Measurements from ENCODE around the gene CCDC82. TPM values are rescaled to one million over a fixed set of nuclear protein-coding genes. Genes with fewer than 3 reads are reported as not detected.

CCDC82 gene
- total RNA-seq, 6 experiments from 2014 or later: 14.0 to 18.2 (median 17.2) TPM

DNA sequence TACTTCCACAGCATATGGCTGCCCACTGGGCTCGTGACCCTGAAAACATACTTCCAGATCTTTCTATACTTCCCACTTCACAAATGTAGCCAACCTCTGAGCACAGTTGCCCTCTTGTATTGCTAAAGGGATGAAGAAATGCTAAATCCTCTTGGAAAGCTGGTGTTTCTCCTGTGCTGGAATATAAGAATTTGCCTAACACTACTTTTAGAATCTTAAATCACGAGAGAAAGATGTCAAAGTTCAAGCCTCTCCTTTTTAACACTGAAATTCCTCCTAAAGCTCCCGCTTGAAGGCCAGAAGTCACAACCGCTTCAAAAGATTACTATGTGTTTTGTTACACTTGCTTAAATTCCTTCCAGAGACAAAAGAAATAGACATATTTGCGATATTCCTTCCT lies 68.6 kb downstream of the CCDC82 start:
- TF ChIP-seq, protein P1, sequence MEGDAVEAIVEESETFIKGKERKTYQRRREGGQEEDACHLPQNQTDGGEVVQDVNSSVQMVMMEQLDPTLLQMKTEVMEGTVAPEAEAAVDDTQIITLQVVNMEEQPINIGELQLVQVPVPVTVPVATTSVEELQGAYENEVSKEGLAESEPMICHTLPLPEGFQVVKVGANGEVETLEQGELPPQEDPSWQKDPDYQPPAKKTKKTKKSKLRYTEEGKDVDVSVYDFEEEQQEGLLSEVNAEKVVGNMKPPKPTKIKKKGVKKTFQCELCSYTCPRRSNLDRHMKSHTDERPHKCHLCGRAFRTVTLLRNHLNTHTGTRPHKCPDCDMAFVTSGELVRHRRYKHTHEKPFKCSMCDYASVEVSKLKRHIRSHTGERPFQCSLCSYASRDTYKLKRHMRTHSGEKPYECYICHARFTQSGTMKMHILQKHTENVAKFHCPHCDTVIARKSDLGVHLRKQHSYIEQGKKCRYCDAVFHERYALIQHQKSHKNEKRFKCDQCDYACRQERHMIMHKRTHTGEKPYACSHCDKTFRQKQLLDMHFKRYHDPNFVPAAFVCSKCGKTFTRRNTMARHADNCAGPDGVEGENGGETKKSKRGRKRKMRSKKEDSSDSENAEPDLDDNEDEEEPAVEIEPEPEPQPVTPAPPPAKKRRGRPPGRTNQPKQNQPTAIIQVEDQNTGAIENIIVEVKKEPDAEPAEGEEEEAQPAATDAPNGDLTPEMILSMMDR (IDR thresholded peaks at IDR 0.05): no peak
- Mint-ChIP-seq H3K4me3 (no peak overlapping the region), H3K4me1 (ENCODE audit: low read depth) (peaks cover 100% of the 10 kb centered on the region), H3K27ac (no peak overlapping the region), H3K36me3 (ENCODE audit: low read depth) (peaks cover 58% of the 10 kb centered on the region), H3K27me3 (ENCODE audit: insufficient read depth) (no peaks in the 10 kb centered on the region; the same call in 1 of the 2 replicates), H3K9me3 (no peaks in the 10 kb centered on the region)
- no peak for DNase-seq

DNA sequence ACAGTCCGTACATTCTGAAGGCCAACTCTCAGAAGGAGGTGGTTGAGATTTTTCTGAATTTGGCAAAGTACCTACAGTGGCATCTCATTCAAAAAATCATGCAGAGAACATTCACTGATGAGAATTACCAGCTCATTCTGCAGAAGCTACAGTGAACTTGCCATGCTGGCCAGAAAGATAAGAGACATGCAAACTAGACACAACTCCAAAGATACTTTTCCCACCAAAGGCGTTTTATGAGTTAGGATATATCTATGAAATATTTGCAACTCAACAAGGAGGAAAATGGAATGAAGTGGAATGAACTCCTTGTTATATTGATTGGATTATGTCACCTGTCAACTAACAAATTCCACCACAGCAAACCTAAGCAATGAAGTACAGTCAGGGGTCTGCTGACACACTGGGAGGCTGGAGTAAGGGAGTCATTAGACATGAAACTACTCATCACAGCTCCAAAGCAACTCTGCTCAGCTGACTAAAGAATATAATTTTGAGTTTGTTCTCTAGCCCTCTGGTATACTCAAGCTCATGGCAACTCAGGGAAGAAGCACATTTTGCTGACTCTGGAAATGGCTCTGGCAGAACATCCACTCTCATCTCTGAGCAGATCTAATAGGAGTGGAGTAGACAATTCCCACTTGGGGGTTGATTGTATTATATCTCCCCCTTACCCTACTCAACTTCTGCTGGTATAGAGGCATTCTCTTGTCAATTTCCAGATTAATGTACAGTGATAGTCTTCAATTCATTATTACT lies 69.6 kb downstream of the CCDC82 start:
- peaks cover 63% of the 10 kb centered on the region for H3K36me3 Mint-ChIP-seq (ENCODE audit: low read depth)
- no peak for DNase-seq

GRCh38 chr11:96318850-96319249 lies 70.9 kb downstream of the CCDC82 start:
- no peaks in the 10 kb centered on the region; the same call in none of the 2 replicates for H3K27me3 Mint-ChIP-seq (ENCODE audit: insufficient read depth)
- peaks cover 100% of the 10 kb centered on the region for H3K4me1 Mint-ChIP-seq (ENCODE audit: low read depth)
- H3K4me3 Mint-ChIP-seq: no peak overlapping the region
- TF ChIP-seq, protein P1 (IDR thresholded peaks at IDR 0.05): no peak
- peak overlapping the region; percentile 55 for H3K27ac Mint-ChIP-seq
- DNase-seq: no peak
- peaks cover 53% of the 10 kb centered on the region for H3K36me3 Mint-ChIP-seq (ENCODE audit: low read depth)
- H3K9me3 Mint-ChIP-seq: no peaks in the 10 kb centered on the region

More for the DNA sequence above, 69.6 kb downstream of the CCDC82 start:
- Mint-ChIP-seq H3K27ac (no peak overlapping the region; the same call in 1 of the 2 replicates), H3K4me1 (ENCODE audit: low read depth) (peaks cover 100% of the 10 kb centered on the region), H3K27me3 (ENCODE audit: insufficient read depth) (no peaks in the 10 kb centered on the region; the same call in none of the 2 replicates), H3K4me3 (no peak overlapping the region), H3K9me3 (no peaks in the 10 kb centered on the region)
- TF ChIP-seq, protein P1 (IDR thresholded peaks at IDR 0.05): no peak

- H3K27me3 Mint-ChIP-seq (ENCODE audit: insufficient read depth): no peaks in the 10 kb centered on the region; the same call in none of the 2 replicates
- H3K9me3 Mint-ChIP-seq: no peaks in the 10 kb centered on the region
- peaks cover 51% of the 10 kb centered on the region for H3K36me3 Mint-ChIP-seq (ENCODE audit: low read depth)
- no peak for DNase-seq
- peak overlapping the region; percentile 57 for H3K27ac Mint-ChIP-seq
- TF ChIP-seq, protein P1 (IDR thresholded peaks at IDR 0.05): no peak
- peaks cover 100% of the 10 kb centered on the region for H3K4me1 Mint-ChIP-seq (ENCODE audit: low read depth)
- H3K4me3 Mint-ChIP-seq: no peak overlapping the region
Measured at GRCh38 chr11:96318399-96318798, 71.3 kb downstream of the CCDC82 start.

- no peaks in the 10 kb centered on the region; the same call in none of the 2 replicates for H3K27me3 Mint-ChIP-seq (ENCODE audit: insufficient read depth)
- H3K36me3 Mint-ChIP-seq (ENCODE audit: low read depth): peaks cover 51% of the 10 kb centered on the region
- H3K27ac Mint-ChIP-seq: peak overlapping the region; percentile 57
- H3K9me3 Mint-ChIP-seq: no peaks in the 10 kb centered on the region
- DNase-seq: no peak
- peaks cover 100% of the 10 kb centered on the region for H3K4me1 Mint-ChIP-seq (ENCODE audit: low read depth)
- no peak overlapping the region for H3K4me3 Mint-ChIP-seq
- TF ChIP-seq, protein P1 (IDR thresholded peaks at IDR 0.05): no peak
Measured at GRCh38 chr11:96317985-96318384, 71.7 kb downstream of the CCDC82 start.
